T-cell (primary cell): ENCODE measurements around the gene KHDRBS2. TPM values are rescaled to one million over a fixed set of nuclear protein-coding genes. Genes with fewer than 3 reads are reported as not detected.

ENCODE experiments used
- ATAC-seq, 4 experiments: fragments of 200-7000 bp in 3 of 4; fragments of 150-1000 bp in 1 of 4; cut with Tn5 transposase; replicated peaks in 1 of 4; 1 replicate in 3 of 4; 2 replicates in 1 of 4; pipeline ENCODE4 v1.10.0; 2021; ENCODE audit warnings: moderate library complexity in 3 of 4, mild to moderate bottlenecking in 2 of 4, moderate number of reproducible peaks in 1 of 4
- CTCF ChIA-PET, 2 donors: fragments of 300-600 bp; sonication (Branson Sonifier 250); formaldehyde crosslinking; loops; one replicate each; lab custom pipeline; 2022; ENCODE audit warnings: antibody characterized with exemption in 2 of 2; lab: Charles Lee
- POLR2A ChIA-PET, 2 donors: fragments of 300-600 bp; sonication (Branson Sonifier 250); formaldehyde crosslinking; loops; one replicate each; lab custom pipeline; 2022; ENCODE audit warnings: antibody characterized with exemption in 2 of 2; lab: Charles Lee
- DNase-seq, 35 experiments: peaks; one replicate each; pipeline versions ENCODE4 v3.0.0 to v3.0.0-alpha.2; 2013 to 2023
- H3K27ac ChIP-seq: one replicate; pipeline ENCODE4 v1.5.1; 2013; ENCODE audit warnings: low read length
- H3K27me3 ChIP-seq, 2 experiments: replicated peaks in 1 of 2; 1 replicate in 1 of 2; 2 replicates in 1 of 2; pipeline versions ENCODE4 v1.6.1 to v1.7.0; 2013; ENCODE audit warnings: low read length in 1 of 2, mixed read lengths in 1 of 2; ENCODE audit not compliant: control insufficient read depth in 2 of 2, insufficient read depth in 2 of 2; ENCODE audit errors: extremely low read depth in 1 of 2
- H3K36me3 ChIP-seq, 2 donors: 1 replicate in 1 of 2; 2 replicates in 1 of 2; pipeline versions ENCODE4 v1.6.1 to v1.7.0; 2013; ENCODE audit warnings: low read length in 1 of 2; ENCODE audit not compliant: control insufficient read depth in 2 of 2, insufficient read depth in 1 of 2; ENCODE audit errors: extremely low read depth in 1 of 2
- H3K4me1 ChIP-seq, 2 experiments: 1 replicate in 1 of 2; 2 replicates in 1 of 2; pipeline versions ENCODE4 v1.6.1 to v1.7.0; 2013; ENCODE audit warnings: low read length in 2 of 2, mixed read lengths in 1 of 2; ENCODE audit not compliant: insufficient read depth in 2 of 2, control insufficient read depth in 1 of 2; ENCODE audit errors: extremely low read depth in 1 of 2
- H3K4me3 ChIP-seq, 2 donors: 1 replicate in 1 of 2; 2 replicates in 1 of 2; pipeline versions ENCODE4 v1.5.1 to v1.7.0; 2013; ENCODE audit warnings: mild to moderate bottlenecking in 2 of 2, low read length in 1 of 2, moderate library complexity in 1 of 2; ENCODE audit not compliant: control insufficient read depth in 1 of 2; ENCODE audit errors: extremely low read depth in 1 of 2
- H3K9me3 ChIP-seq: 2 replicates; pipeline ENCODE4 v1.7.0; 2013
- H3K27ac Mint-ChIP-seq, 2 donors: one replicate each; pipeline ENCODE4 v1.8.0; 2020 to 2021; ENCODE audit warnings: mild to moderate bottlenecking in 2 of 2, mixed read lengths in 2 of 2
- H3K27me3 Mint-ChIP-seq, 2 donors: one replicate each; pipeline ENCODE4 v1.8.0; 2021 to 2022; ENCODE audit warnings: mixed read lengths in 2 of 2
- H3K36me3 Mint-ChIP-seq: one replicate; pipeline ENCODE4 v1.8.0; 2021; ENCODE audit warnings: mixed read lengths
- H3K4me1 Mint-ChIP-seq, 3 donors: one replicate each; pipeline ENCODE4 v1.8.0; 2020 to 2022; ENCODE audit warnings: mixed read lengths in 3 of 3, mild to moderate bottlenecking in 1 of 3
- H3K4me3 Mint-ChIP-seq, 3 donors: one replicate each; pipeline ENCODE4 v1.8.0; 2020 to 2022; ENCODE audit warnings: mild to moderate bottlenecking in 3 of 3, mixed read lengths in 3 of 3, moderate library complexity in 3 of 3
- H3K9me3 Mint-ChIP-seq, 3 donors: one replicate each; pipeline ENCODE4 v1.8.0; 2020 to 2022; ENCODE audit warnings: mixed read lengths in 3 of 3
- WGBS: methylation state at CpG from one replicate; pipeline ENCODE4 v1.1.5; 2013; ENCODE audit warnings: missing lambda C conversion rate; ENCODE audit not compliant: insufficient coverage; 5-methylcytosine and 5-hydroxymethylcytosine counted together
- total RNA-seq, 35 experiments: library from RNA in 6 of 35; stranded (reverse) in 6 of 35; fragments of 120-200 nt in 1 of 35; gene quantifications; one replicate each; pipeline versions ENCODE4 v1.2.1 to v1.2.4 and lab custom pipeline; 2013 to 2026

KHDRBS2 gene
- total RNA-seq, 5 donors from 2014 or later (not counting 1 experiment from before 2014, with no cell fraction given) = 0.18 to 0.49 TPM; not detected in 3

DNA sequence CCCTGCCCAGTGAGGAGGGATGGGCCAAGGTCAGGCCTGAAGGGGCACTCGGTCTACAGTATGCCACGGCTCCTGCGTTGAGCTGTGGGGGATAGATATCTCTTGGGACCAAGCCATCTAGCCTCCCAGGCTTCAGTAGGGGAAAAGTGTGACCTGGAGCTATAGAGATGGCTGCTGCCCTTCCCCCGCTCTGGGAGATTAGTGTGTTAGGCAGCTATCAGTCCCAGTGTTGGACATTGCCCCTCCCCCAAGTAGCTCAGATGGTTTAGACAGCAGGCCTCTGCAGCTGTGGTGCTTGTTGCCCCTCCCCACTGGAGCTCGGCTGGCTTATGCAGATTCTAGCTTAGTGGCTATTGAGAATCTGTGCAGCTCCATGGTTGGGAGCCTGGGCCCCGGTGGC is 56.8 kb downstream of the KHDRBS2 start:
- no peaks in the 10 kb centered on the region for H3K27me3 ChIP-seq
- no peak overlapping the region for H3K27ac ChIP-seq
- no peak for DNase-seq
- no peak for ATAC-seq
- H3K27me3 Mint-ChIP-seq = no peaks in the 10 kb centered on the region
- H3K27ac Mint-ChIP-seq = no peak overlapping the region
- ChIA-PET POLR2A (no interaction called here), CTCF (no interaction called here)
- H3K4me3 ChIP-seq = no peak overlapping the region
- H3K4me1 ChIP-seq = no peaks in the 10 kb centered on the region
- H3K4me1 Mint-ChIP-seq = no peaks in the 10 kb centered on the region
- no peaks in the 10 kb centered on the region for H3K36me3 ChIP-seq
- no peaks in the 10 kb centered on the region for H3K36me3 Mint-ChIP-seq
- WGBS = 74% methylated on average over 3 of the region's 6 CpGs
- no peaks in the 10 kb centered on the region for H3K9me3 ChIP-seq
- no peak overlapping the region for H3K4me3 Mint-ChIP-seq
- peaks cover 5 to 22% (median 14%) of the 10 kb centered on the region in 3 donors for H3K9me3 Mint-ChIP-seq

DNA sequence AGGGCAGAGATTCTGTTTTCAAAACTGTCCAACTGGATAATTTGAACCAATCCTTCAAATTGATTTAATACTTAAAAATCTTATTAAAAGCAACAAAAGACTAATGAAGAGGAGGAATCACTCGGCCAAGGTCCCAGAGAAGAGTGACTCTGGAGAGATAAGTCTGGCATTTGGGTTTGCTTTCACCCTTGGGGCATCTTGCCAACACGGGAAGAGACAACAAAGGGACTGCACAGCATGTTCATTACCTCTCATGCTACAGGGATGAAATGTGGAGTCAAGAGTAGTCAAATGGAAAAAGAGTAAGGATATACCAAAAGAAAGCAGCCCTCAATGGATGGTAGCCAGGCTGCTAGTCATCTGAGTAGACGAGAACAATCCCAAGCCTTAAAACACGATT is 68.2 kb downstream of the KHDRBS2 start:
- DNase-seq (no peak), ATAC-seq (no peak)
- CTCF ChIA-PET = no interaction called here
- Histone ChIP-seq H3K27ac (no peak overlapping the region), H3K27me3 (no peaks in the 10 kb centered on the region), H3K4me1 (no peaks in the 10 kb centered on the region), H3K9me3 (no peaks in the 10 kb centered on the region), H3K4me3 (no peak overlapping the region), H3K36me3 (no peaks in the 10 kb centered on the region)
- Mint-ChIP-seq H3K9me3 (peaks cover 4 to 23% (median 14%) of the 10 kb centered on the region in 3 donors), H3K36me3 (no peaks in the 10 kb centered on the region), H3K27ac (no peak overlapping the region), H3K4me3 (no peak overlapping the region), H3K4me1 (no peaks in the 10 kb centered on the region), H3K27me3 (no peaks in the 10 kb centered on the region)
- no CpG with 5 or more reads among the region's 4 CpGs for WGBS
- POLR2A ChIA-PET = no interaction called here

DNA sequence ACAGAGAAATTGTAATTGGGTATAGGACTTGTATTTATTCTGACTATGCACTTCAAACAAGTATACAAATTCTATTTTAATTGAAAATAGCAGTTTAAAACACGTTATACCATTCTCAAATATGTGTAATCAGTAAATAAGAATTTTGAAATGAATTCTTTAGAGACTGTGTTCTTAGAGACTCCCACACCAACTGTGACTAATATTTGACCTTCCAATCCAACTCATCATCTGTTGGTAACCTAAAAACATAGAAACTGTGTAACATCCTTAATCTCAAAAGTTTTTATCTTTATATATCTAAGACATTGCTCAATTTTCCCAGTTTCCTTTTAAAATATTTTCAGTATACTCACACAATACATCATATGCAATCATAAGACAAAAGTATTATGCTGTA is 83.9 kb downstream of the KHDRBS2 start:
- Histone ChIP-seq H3K9me3 (no peaks in the 10 kb centered on the region), H3K27me3 (no peaks in the 10 kb centered on the region), H3K4me3 (no peak overlapping the region), H3K36me3 (no peaks in the 10 kb centered on the region), H3K27ac (no peak overlapping the region), H3K4me1 (no peaks in the 10 kb centered on the region)
- Mint-ChIP-seq H3K36me3 (no peaks in the 10 kb centered on the region), H3K4me3 (no peak overlapping the region), H3K9me3 (peaks cover 12 to 26% (median 21%) of the 10 kb centered on the region in 3 donors), H3K27ac (no peak overlapping the region), H3K27me3 (no peaks in the 10 kb centered on the region), H3K4me1 (no peaks in the 10 kb centered on the region)
- no CpG with 5 or more reads among the region's 1 CpG for WGBS
- no peak for DNase-seq
- ChIA-PET POLR2A (interaction anchor here in 1 of 2 donors (0.7 kb wide), 1 partner anchor 173 kb away, joined by 4 read pairs; no protein-coding TSS in a partner anchor), CTCF (no interaction called here)
- no peak for ATAC-seq

DNA sequence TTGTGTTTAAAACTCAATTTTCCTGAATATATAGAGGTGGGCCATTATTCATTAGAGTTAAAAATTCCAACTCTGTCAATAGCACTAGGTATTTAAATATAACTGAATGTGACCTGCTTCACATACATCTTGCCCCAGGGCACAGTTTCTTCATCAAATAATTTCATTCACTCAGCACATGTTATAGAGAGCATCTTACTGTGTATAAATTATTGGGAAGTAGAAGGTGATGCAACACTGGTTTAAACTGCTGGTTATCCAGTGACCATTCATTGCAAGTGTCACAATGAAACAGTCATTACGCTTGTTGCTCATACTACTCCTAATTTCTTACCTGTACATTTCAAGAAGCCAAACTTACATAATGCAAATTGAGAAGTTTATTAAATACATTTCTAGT is 93.4 kb downstream of the KHDRBS2 start:
- Mint-ChIP-seq H3K9me3 (peaks cover 16 to 27% (median 20%) of the 10 kb centered on the region in 3 donors), H3K4me1 (no peaks in the 10 kb centered on the region), H3K36me3 (no peaks in the 10 kb centered on the region), H3K4me3 (no peak overlapping the region), H3K27ac (no peak overlapping the region), H3K27me3 (no peaks in the 10 kb centered on the region)
- no peaks in the 10 kb centered on the region for H3K36me3 ChIP-seq
- DNase-seq = no peak
- no peak overlapping the region for H3K27ac ChIP-seq
- ChIA-PET POLR2A (no interaction called here), CTCF (no interaction called here)
- H3K9me3 ChIP-seq = no peaks in the 10 kb centered on the region
- H3K4me3 ChIP-seq = no peak overlapping the region
- no peaks in the 10 kb centered on the region for H3K4me1 ChIP-seq
- no peaks in the 10 kb centered on the region for H3K27me3 ChIP-seq
- ATAC-seq = no peak
- WGBS = no CpG with 5 or more reads among the region's 1 CpG

DNA sequence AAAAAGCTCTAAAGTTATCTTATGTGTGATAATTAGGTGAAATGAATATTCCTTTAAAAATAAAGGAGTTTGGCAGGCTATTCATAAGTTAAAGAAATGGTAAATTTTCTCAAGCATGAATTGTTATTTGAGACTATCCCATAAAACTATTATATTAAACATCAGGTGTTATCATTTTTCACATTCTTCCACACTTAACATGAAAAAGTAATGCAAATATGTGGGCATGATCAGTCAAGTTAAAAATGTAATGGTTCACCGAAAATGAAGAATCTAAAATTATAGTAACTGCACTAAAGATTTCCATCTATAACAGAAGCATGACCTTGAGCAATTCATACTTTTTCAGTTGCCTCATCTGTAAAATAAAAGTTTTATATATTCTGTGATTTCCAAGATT is 110.8 kb downstream of the KHDRBS2 start:
- Histone ChIP-seq H3K27ac (no peak overlapping the region), H3K4me3 (no peak overlapping the region), H3K36me3 (no peaks in the 10 kb centered on the region), H3K4me1 (no peaks in the 10 kb centered on the region), H3K27me3 (no peaks in the 10 kb centered on the region), H3K9me3 (no peaks in the 10 kb centered on the region)
- POLR2A ChIA-PET = no interaction called here
- peaks cover 16 to 21% (median 21%) of the 10 kb centered on the region in 3 donors for H3K9me3 Mint-ChIP-seq
- WGBS = no CpG with 5 or more reads among the region's 1 CpG
- no peak for ATAC-seq
- CTCF ChIA-PET = no interaction called here
- DNase-seq = no peak
- H3K36me3 Mint-ChIP-seq = no peaks in the 10 kb centered on the region
- H3K4me3 Mint-ChIP-seq = no peak overlapping the region
- H3K27me3 Mint-ChIP-seq = no peaks in the 10 kb centered on the region
- no peak overlapping the region for H3K27ac Mint-ChIP-seq
- no peaks in the 10 kb centered on the region for H3K4me1 Mint-ChIP-seq

DNA sequence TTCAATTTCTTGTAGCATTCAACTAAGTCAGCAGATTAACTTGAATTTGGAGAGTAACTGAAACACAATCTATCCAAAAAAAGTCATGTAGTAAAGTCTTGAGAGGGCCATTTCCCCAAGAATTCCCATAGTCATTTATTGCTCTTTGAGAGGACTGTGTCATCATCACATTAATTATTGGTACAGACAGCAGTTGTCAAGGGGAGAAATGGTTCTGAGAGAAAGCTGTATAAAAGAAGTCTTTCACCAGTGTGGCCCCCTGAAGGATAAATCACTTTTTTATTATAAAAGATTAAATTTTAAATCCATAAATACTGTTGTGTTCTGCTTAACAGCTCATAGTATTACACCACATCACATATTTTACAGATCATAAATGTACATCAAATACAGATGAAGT is 111.5 kb downstream of the KHDRBS2 start:
- no peak overlapping the region for H3K27ac Mint-ChIP-seq
- no peaks in the 10 kb centered on the region for H3K27me3 ChIP-seq
- no peak for ATAC-seq
- peaks cover 16 to 17% (median 16%) of the 10 kb centered on the region in 3 donors for H3K9me3 Mint-ChIP-seq
- no peaks in the 10 kb centered on the region for H3K4me1 ChIP-seq
- ChIA-PET CTCF (no interaction called here), POLR2A (no interaction called here)
- no peak overlapping the region for H3K4me3 Mint-ChIP-seq
- H3K9me3 ChIP-seq = no peaks in the 10 kb centered on the region
- H3K27ac ChIP-seq = no peak overlapping the region
- H3K36me3 Mint-ChIP-seq = no peaks in the 10 kb centered on the region
- H3K27me3 Mint-ChIP-seq = no peaks in the 10 kb centered on the region
- H3K4me3 ChIP-seq = no peak overlapping the region
- H3K4me1 Mint-ChIP-seq = no peaks in the 10 kb centered on the region
- DNase-seq = no peak
- H3K36me3 ChIP-seq = no peaks in the 10 kb centered on the region

DNA sequence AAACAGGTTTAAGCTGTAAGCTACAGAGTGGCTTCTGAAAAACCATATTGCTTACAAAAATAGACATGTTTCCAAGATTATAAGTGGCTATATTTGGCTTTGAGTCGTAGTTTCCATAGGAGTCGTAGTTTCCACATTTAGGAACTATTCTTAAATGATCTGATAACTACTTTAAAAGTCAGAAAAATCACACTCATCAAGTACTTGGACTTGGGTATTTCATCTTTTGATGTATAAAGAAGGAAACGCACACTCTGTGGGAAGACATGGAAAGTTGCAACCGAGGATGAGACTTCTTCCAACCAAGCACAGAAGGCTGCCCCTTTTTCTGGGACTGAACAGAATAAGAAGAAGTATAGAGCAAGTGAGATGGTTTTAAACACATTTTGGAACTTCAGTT is 118.3 kb downstream of the KHDRBS2 start:
- no peak for ATAC-seq
- POLR2A ChIA-PET = no interaction called here
- WGBS = no CpG with 5 or more reads among the region's 4 CpGs
- H3K9me3 ChIP-seq = no peaks in the 10 kb centered on the region
- H3K27ac Mint-ChIP-seq = no peak overlapping the region
- H3K27ac ChIP-seq = no peak overlapping the region
- no peaks in the 10 kb centered on the region for H3K4me1 ChIP-seq
- H3K27me3 ChIP-seq = no peaks in the 10 kb centered on the region
- H3K36me3 ChIP-seq = no peaks in the 10 kb centered on the region
- DNase-seq = no peak
- H3K4me3 ChIP-seq = no peak overlapping the region
- CTCF ChIA-PET = no interaction called here
- no peaks in the 10 kb centered on the region for H3K27me3 Mint-ChIP-seq
- no peaks in the 10 kb centered on the region for H3K36me3 Mint-ChIP-seq
- H3K4me1 Mint-ChIP-seq = no peaks in the 10 kb centered on the region
- H3K9me3 Mint-ChIP-seq = peaks cover 18 to 34% (median 19%) of the 10 kb centered on the region in 3 donors
- H3K4me3 Mint-ChIP-seq = no peak overlapping the region
